ENCODE data around the gene PALD1.

- TF ChIP-seq POLR2A (IDR thresholded peaks at IDR 0.05; ENCODE audit: low read length): no peak
- TF ChIP-seq GATA1 (IDR thresholded peaks at IDR 0.05; ENCODE audit: low read depth, low read length): no peak
Measured at GRCh38 chr10:70459774-70460490, 18.6 kb upstream of the PALD1 start.

Data from erythroblast (primary cell).